Subcutaneous adipose tissue (tissue), 4 donors: ENCODE results near the gene INPP5A. TPM values are rescaled to one million over a fixed set of nuclear protein-coding genes. Genes with fewer than 3 reads are reported as not detected.

Experiments
- CTCF ChIP-seq: fragments of 450-650 bp; IDR thresholded peaks from one replicate; pipeline ENCODE4 v1.5.1; 2016; ENCODE audit warnings: low read depth, mild to moderate bottlenecking, control low read depth, antibody characterized with exemption, moderate library complexity
- total RNA-seq, 4 donors: library from RNA; depleted of rRNA; stranded (reverse); fragments of >200 nt; gene quantifications; one replicate each; pipeline ENCODE4 v1.1.0, GENCODE V29; 2016

INPP5A gene
- total RNA-seq, 4 donors from 2014 or later, result 23.1 to 34.1 (median 31.6) TPM

- no peak for TF ChIP-seq CTCF
Measured at GRCh38 chr10:132708936-132709335, 171.3 kb downstream of the INPP5A start.

DNA sequence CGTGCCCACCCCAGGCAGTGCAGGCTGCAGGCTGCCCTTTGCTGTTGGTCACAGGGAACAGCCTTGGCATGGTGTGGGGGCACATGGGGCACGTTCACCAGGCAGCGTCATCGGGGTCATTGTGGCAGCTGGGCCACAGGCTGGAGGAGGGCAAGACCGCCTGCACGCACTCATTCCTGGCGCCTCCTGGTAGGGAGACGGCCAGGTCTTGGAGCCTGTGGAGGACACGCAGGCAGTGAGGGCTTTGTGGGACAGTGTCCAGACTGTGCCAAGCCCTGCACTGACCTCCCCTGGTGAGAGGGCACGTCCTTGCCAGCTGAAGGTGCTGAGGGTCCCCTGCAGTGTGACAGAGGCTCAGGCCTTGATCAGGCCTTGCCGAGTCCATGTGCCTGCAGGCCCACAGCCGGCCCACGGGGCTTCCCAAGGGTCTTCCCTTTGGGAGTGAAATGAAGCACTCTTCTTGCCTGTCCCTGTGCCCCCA lies 171.9 kb downstream of the INPP5A start:
- no peak for TF ChIP-seq CTCF

- no peak for TF ChIP-seq CTCF
Measured at GRCh38 chr10:132710036-132710686, 172.6 kb downstream of the INPP5A start.

DNA sequence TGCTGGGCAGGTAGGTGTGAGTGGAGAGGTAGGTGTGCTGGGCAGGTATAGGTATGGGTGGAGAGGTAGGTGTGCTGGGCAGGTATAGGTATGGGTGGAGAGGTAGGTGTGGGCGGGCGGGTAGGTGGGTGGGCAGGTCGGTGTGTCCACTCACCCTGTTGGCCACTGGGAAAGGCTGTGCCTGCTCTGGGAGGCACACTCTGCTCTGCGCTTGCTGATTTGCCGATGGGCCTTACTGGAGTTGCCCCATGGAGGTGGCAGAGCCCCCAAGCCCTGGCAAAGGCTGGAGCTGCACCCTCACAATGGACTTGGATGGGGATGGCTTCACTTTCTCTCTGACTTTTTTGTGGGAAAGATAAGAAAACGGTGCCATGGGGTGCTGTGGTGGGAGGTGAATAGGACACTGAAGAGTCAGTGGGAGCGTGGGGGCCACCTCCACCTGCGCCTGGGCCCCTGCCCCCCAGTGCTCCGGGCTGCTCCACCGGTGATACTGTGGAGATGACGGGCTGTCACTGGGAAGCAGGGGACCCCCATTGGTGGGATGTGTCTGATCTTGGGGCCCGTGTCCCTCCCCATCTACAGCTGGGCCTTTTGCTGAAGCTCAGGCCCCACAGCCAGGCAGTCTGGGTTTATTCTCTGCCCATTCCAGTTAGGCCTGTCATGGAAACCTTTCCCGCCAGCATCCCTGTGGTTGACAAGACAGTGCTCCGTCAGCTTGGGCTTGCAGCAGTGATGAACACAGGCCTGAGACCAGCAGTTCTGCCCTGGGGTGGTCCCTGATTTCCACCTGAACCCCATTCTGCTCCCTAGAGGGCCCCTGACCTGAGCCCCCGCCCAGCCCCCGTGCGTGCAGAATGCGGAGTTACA lies 173.4 kb downstream of the INPP5A start:
- no peak for TF ChIP-seq CTCF

DNA sequence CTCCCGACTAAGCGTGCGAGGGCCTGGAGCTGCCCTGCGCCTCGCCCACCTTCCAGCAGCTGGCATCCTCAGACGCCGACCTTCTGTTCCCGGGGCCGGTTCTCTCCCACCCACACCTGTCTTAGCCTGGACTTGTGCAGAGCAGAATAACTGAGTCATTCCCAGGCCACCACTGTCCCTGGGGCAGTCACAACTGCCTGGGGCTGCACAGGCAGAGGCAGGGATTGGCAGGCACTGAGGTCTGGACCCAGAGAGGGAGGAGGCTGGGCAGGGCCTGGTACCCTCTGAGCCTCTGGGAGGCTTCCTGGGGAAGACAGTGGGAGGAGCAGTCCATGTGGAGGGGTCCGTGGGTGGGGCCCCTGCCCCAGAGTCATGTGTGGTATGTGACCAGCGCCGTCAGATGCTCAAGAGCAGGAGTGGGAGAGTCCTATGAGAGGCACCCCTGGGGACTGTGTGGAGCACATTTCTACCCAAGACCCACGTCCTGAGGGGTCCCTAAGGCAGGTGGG lies 174.1 kb downstream of the INPP5A start:
- no peak for TF ChIP-seq CTCF

DNA sequence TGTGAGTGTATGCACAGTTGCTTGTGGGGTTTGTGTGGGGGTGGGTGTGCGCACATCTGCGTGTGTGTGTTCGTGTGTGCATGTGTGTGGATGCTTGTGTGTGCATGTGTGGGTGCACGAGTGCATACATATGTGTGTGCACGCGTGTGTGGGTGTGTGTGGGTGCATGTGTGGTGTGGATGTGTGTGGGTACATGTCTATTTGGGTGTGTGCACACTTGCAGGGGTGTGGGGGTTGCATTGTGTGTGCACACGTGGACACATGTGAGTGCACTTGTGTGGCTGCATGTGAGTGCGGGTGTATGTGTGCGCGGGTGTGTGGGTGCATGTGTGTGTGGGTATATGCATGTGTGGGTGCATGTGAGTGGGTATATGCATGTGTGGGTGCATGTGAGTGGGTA lies 174.7 kb downstream of the INPP5A start:
- no peak for TF ChIP-seq CTCF

- TF ChIP-seq CTCF, result no peak
Measured at GRCh38 chr10:132712743-132713142, 175.2 kb downstream of the INPP5A start.
